ENCODE data around the gene FAAH.
A peak's percentile ranks its signal among the peaks of the same experiment; 100 is the strongest.
"Not testable (repeated sequence)": the region's sequence is repeated elsewhere in the genome, so short reads cannot be mapped to it uniquely, and the experiment has no call there.

Gene FAAH

GRCh38 chr1:46394108-46394871 is at the start of gene FAAH:
FAAH (plus strand) TSS chr1:46394317; CDS start chr1:46394349, 32 bp downstream.
- DNase-seq (ENCODE audit: low read depth, low spot score), result peak; percentile 69

GRCh38 chr1:46344481-46344880 is 49.6 kb upstream of the FAAH start:
- DNase-seq (ENCODE audit: low read depth, low spot score), result no peak

GRCh38 chr1:46345281-46345680 is 48.8 kb upstream of the FAAH start:
- no peak for DNase-seq (ENCODE audit: low read depth, low spot score)

GRCh38 chr1:46352363-46352762 is 41.8 kb upstream of the FAAH start:
- DNase-seq (ENCODE audit: low read depth, low spot score), result no peak

GRCh38 chr1:46355920-46356319 is 38.2 kb upstream of the FAAH start:
- DNase-seq (ENCODE audit: low read depth, low spot score), result not testable (repeated sequence)

GRCh38 chr1:46362158-46362557 is 32.0 kb upstream of the FAAH start:
- DNase-seq (ENCODE audit: low read depth, low spot score), result no peak

- no peak for DNase-seq (ENCODE audit: low read depth, low spot score)
Observed at GRCh38 chr1:46363121-46363520, 31.0 kb upstream of the FAAH start.

GRCh38 chr1:46364612-46365011 is 29.5 kb upstream of the FAAH start:
- peak; percentile 9 for DNase-seq (ENCODE audit: low read depth, low spot score)

- not testable (repeated sequence) for DNase-seq (ENCODE audit: low read depth, low spot score)
Observed at GRCh38 chr1:46365796-46366195, 28.3 kb upstream of the FAAH start.

GRCh38 chr1:46367072-46367471 is 27.0 kb upstream of the FAAH start:
- no peak for DNase-seq (ENCODE audit: low read depth, low spot score)

- DNase-seq (ENCODE audit: low read depth, low spot score), result not testable (repeated sequence)
Observed at GRCh38 chr1:46367701-46368100, 26.4 kb upstream of the FAAH start.

- DNase-seq (ENCODE audit: low read depth, low spot score), result no peak
Observed at GRCh38 chr1:46368791-46369190, 25.3 kb upstream of the FAAH start.

GRCh38 chr1:46369542-46370213 is 24.4 kb upstream of the FAAH start:
- no peak for DNase-seq (ENCODE audit: low read depth, low spot score)

GRCh38 chr1:46370214-46370633 is 23.9 kb upstream of the FAAH start:
- DNase-seq (ENCODE audit: low read depth, low spot score), result peak; percentile 13

GRCh38 chr1:46372431-46372830 is 21.7 kb upstream of the FAAH start:
- peak; percentile 11 for DNase-seq (ENCODE audit: low read depth, low spot score)

GRCh38 chr1:46379996-46380395 is 14.1 kb upstream of the FAAH start:
- no peak for DNase-seq (ENCODE audit: low read depth, low spot score)

- no peak for DNase-seq (ENCODE audit: low read depth, low spot score)
Observed at GRCh38 chr1:46380508-46380907, 13.6 kb upstream of the FAAH start.

GRCh38 chr1:46393510-46393909 is 607 bp upstream of the FAAH start:
- no peak for DNase-seq (ENCODE audit: low read depth, low spot score)

- DNase-seq (ENCODE audit: low read depth, low spot score), result no peak
Observed at GRCh38 chr1:46394872-46395465, 852 bp downstream of the FAAH start.

- DNase-seq (ENCODE audit: low read depth, low spot score), result no peak
Observed at GRCh38 chr1:46396441-46397398, 2.6 kb downstream of the FAAH start.

GRCh38 chr1:46399307-46399706 is 5.2 kb downstream of the FAAH start:
- no peak for DNase-seq (ENCODE audit: low read depth, low spot score)

GRCh38 chr1:46400421-46400820 is 6.3 kb downstream of the FAAH start:
- no peak for DNase-seq (ENCODE audit: low read depth, low spot score)
